ENCODE measurements around the gene MRPL23.

Gene MRPL23

DNA sequence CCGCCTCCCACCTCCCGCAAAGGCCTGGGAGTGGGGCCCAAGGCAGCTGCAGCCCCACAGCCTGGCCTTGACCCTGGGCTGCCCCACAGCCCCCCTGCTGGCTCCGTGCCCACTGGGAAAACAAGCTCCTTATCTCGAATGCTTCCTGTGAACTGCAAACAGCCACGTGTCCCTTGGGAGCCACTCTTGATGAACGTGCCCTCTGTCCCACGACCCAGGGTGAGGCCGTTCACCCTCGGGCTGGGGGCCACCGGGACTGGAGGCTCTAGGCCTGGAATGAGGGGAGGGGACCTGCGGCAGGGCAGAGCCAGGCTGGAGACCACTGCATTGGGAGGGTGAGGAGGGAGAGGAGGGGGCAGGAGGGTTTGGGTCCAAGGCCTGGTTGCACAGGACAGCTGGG is 41.0 kb downstream of the MRPL23 start:
- H3K27ac ChIP-seq, result no peak overlapping the region
- no peak for DNase-seq
- H3K9me3 ChIP-seq (ENCODE audit: severe bottlenecking), result no peaks in the 10 kb centered on the region
- TF ChIP-seq, protein P1, sequence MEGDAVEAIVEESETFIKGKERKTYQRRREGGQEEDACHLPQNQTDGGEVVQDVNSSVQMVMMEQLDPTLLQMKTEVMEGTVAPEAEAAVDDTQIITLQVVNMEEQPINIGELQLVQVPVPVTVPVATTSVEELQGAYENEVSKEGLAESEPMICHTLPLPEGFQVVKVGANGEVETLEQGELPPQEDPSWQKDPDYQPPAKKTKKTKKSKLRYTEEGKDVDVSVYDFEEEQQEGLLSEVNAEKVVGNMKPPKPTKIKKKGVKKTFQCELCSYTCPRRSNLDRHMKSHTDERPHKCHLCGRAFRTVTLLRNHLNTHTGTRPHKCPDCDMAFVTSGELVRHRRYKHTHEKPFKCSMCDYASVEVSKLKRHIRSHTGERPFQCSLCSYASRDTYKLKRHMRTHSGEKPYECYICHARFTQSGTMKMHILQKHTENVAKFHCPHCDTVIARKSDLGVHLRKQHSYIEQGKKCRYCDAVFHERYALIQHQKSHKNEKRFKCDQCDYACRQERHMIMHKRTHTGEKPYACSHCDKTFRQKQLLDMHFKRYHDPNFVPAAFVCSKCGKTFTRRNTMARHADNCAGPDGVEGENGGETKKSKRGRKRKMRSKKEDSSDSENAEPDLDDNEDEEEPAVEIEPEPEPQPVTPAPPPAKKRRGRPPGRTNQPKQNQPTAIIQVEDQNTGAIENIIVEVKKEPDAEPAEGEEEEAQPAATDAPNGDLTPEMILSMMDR (IDR thresholded peaks at IDR 0.05; ENCODE audit: low read depth, low read length), result no peak
- no peaks in the 10 kb centered on the region for H3K27me3 ChIP-seq (ENCODE audit: insufficient read depth, low read depth, severe bottlenecking)
- no peak overlapping the region for H3K4me3 ChIP-seq (ENCODE audit: low read depth, low read length)
- H3K36me3 ChIP-seq, result no peaks in the 10 kb centered on the region

DNA sequence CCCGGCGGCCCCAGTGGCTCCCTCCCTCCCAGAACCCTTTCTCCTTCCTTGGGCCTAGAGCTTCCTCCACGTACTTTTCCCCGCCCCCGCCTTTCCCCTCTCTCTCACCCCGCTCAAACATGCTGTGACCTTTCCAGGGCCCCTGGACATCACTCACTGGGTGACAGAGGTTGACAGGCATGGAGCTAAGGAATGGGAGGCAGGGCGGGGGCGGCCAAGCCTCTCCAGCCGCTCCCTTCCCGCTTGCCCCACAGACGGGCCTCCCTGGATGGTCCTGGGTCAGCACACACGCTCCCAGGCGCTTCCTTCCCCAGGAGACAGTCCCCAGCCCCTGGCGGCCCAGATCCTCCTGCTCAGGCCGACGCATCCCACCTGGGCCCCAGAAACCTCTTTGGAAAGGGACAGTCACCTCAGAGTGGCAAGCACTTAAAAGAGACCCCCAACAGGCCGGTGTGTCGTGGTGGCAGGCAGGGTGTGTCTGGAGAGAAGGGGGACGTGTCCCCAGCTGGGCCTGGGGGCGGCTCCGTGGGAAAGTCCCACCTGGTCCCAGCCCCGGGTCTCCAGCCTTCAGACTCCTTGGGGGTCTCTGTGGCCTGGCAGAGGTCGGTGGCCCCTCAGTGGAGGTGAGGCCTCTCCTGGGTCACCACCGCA is 41.7 kb downstream of the MRPL23 start:
- Histone ChIP-seq H3K9me3 (ENCODE audit: severe bottlenecking) (no peaks in the 10 kb centered on the region), H3K4me3 (ENCODE audit: low read depth, low read length) (no peak overlapping the region), H3K27me3 (ENCODE audit: insufficient read depth, low read depth, severe bottlenecking) (no peaks in the 10 kb centered on the region), H3K36me3 (no peaks in the 10 kb centered on the region), H3K27ac (no peak overlapping the region)
- TF ChIP-seq, protein P1 (IDR thresholded peaks at IDR 0.05; ENCODE audit: low read depth, low read length), result no peak
- no peak for DNase-seq

DNA sequence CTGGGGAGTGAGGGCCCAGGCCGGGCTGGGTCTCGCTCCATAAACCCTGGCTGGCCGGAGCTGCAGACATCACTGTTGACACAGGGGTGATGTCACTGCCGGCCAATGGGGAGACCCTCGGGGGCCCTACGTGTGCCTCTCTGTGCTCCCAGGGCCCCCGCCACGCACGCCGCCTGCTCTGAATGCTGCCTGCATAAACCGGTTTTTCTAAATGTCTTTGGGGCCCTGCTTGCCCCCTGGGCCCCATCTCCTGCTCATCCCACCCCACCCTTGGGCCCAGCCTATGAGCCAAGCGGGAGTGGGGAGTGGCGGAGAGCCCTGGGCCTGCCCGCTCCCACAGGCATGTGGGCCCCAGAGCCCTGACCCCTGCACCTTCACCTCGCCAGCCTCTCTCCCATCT is 42.8 kb downstream of the MRPL23 start:
- no peaks in the 10 kb centered on the region for H3K27me3 ChIP-seq (ENCODE audit: insufficient read depth, low read depth, severe bottlenecking)
- TF ChIP-seq, protein P1 (IDR thresholded peaks at IDR 0.05; ENCODE audit: low read depth, low read length), result no peak
- DNase-seq, result no peak
- no peaks in the 10 kb centered on the region for H3K36me3 ChIP-seq
- no peaks in the 10 kb centered on the region for H3K9me3 ChIP-seq (ENCODE audit: severe bottlenecking)
- no peak overlapping the region for H3K4me3 ChIP-seq (ENCODE audit: low read depth, low read length)
- no peak overlapping the region for H3K27ac ChIP-seq

DNA sequence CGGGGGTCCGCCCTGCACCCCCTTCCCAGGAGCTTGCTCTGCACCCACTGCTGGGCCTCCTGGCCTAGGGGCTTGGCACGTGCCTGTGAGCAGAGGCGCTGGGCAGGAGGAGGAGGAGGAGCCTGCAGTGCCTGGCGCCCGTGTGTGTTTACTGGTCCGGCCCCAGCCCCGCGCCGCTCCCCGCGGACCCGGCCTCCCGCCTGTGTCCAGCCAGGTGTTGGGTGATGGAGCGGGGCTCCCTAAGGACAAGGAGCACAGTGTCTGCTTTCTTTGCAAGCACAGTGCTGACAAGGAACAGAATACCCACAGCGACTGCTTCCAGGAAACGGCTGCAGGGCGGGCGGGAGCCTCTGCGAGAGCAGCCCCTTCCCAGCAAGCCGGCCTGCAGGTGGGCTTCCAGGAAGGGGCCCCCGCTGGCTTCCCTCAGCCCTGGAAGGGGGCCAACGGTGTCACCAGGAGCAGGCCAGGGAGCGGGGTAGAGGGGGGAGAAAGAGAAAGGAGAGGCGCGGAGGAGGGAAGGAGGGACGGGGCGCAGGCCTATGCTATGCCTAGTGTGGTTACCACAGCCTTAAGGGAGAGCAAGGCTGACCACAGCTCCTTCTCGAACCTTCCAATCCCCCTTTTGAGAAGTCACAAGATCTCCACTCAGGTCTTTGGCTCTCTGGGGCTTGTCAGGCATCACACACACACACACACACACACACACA is 43.9 kb downstream of the MRPL23 start:
- H3K27me3 ChIP-seq (ENCODE audit: insufficient read depth, low read depth, severe bottlenecking), result no peaks in the 10 kb centered on the region
- no peaks in the 10 kb centered on the region for H3K9me3 ChIP-seq (ENCODE audit: severe bottlenecking)
- no peak for DNase-seq
- H3K27ac ChIP-seq, result no peak overlapping the region
- H3K36me3 ChIP-seq, result no peaks in the 10 kb centered on the region
- TF ChIP-seq, protein P1 (IDR thresholded peaks at IDR 0.05; ENCODE audit: low read depth, low read length), result no peak
- no peak overlapping the region for H3K4me3 ChIP-seq (ENCODE audit: low read depth, low read length)

DNA sequence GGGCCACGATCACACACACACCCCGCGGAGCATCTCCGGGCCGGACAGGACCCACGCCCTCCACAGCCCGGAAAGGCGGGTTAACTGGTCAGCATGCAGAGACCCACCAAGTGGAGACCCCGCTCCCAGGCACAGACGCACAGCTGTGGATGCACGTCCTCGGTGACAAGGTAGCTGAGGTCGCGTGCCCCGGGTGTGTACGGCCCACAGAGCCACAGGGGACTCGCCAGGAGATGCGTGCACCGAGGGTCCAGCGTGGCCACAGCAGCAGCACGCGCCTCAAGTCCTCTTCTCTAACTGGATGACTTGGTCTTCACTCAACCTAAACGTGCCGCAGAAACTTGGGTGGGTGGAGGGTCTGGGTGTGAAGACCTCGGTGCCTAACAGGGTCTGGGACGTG is 45.0 kb downstream of the MRPL23 start:
- H3K27me3 ChIP-seq (ENCODE audit: insufficient read depth, low read depth, severe bottlenecking), result no peaks in the 10 kb centered on the region
- H3K9me3 ChIP-seq (ENCODE audit: severe bottlenecking), result no peaks in the 10 kb centered on the region
- TF ChIP-seq, protein P1 (IDR thresholded peaks at IDR 0.05; ENCODE audit: low read depth, low read length), result no peak
- DNase-seq, result no peak
- H3K36me3 ChIP-seq, result no peaks in the 10 kb centered on the region
- H3K4me3 ChIP-seq (ENCODE audit: low read depth, low read length), result no peak overlapping the region
- no peak overlapping the region for H3K27ac ChIP-seq
